ENCODE data around the gene RFNG. TPM values are rescaled to one million over a fixed set of nuclear protein-coding genes. Genes with fewer than 3 reads are reported as not detected.

RFNG gene
- total RNA-seq, 1 donor from 2014 or later: 30.8 TPM

- no peaks in the 10 kb centered on the region for H3K36me3 Mint-ChIP-seq (ENCODE audit: low read depth)
- H3K9me3 Mint-ChIP-seq: no peaks in the 10 kb centered on the region
- H3K27ac Mint-ChIP-seq: no peak overlapping the region
- intact Hi-C loops (cut with micrococcal nuclease): no loop called here
- no peaks in the 10 kb centered on the region for H3K4me1 Mint-ChIP-seq
- DNase-seq: no peak
- H3K4me3 Mint-ChIP-seq: no peak overlapping the region
- H3K27me3 Mint-ChIP-seq: no peaks in the 10 kb centered on the region
Measured at GRCh38 chr17:82005701-82006348, 45.8 kb downstream of the RFNG start.

GRCh38 chr17:82004517-82005455 lies 46.8 kb downstream of the RFNG start:
- no peaks in the 10 kb centered on the region for H3K4me1 Mint-ChIP-seq
- H3K36me3 Mint-ChIP-seq (ENCODE audit: low read depth): no peaks in the 10 kb centered on the region
- H3K27ac Mint-ChIP-seq: no peak overlapping the region
- no peak overlapping the region for H3K4me3 Mint-ChIP-seq
- intact Hi-C loops (cut with micrococcal nuclease): no loop called here
- no peak for DNase-seq
- H3K9me3 Mint-ChIP-seq: no peaks in the 10 kb centered on the region
- no peaks in the 10 kb centered on the region for H3K27me3 Mint-ChIP-seq

DNA sequence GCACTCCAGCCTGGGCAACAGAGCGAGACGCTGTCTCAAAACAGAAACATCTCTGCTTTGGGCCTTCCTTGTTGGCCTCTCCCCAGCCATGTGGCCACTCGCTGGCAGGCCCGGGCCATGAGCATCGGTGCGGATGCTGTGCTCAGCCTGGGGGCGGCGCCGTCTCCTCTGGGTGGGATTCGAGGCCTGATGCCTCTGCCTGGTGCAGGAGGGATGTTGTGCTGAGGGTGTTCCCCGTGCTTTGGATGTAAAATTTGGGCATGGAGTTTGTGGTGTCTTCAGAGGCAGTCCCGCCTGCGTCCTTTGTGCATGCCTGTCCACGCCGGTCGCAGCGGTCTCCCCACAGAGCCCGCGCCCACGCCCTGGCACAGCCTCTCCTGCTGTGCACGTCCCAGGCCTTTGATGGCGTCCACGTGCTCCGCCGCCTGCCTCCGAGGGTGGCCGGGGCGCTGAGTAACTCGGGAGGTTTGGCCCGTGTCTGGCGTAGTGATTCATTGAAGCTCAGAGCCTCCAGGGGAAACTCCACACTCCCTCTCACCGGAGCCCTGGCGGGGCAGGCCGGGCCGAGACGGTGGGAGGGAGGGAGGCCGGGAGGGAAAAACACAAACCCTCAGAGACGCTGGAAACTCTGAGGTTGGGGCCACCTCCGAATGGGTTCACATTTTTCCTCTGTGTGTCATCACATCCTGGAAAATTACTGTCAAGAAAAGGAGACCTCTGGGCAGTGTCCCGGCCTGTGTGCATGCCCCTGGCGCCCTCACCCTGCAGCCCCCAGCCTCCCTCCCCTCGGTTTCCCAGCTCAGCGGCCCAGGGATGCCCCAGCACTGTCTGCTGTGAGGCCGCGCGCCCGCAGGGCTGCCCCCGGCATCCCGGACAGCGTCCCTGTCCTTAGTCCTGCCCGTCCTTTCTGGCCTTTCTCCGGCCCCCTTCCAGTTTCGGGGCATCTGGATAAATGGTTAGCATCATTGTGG lies 47.9 kb downstream of the RFNG start:
- H3K27me3 Mint-ChIP-seq: no peaks in the 10 kb centered on the region
- intact Hi-C loops (cut with micrococcal nuclease): no loop called here
- no peak overlapping the region for H3K27ac Mint-ChIP-seq
- H3K4me1 Mint-ChIP-seq: no peaks in the 10 kb centered on the region
- no peak overlapping the region for H3K4me3 Mint-ChIP-seq
- H3K36me3 Mint-ChIP-seq (ENCODE audit: low read depth): no peaks in the 10 kb centered on the region
- no peak for DNase-seq
- no peaks in the 10 kb centered on the region for H3K9me3 Mint-ChIP-seq

GRCh38 chr17:82001571-82002056 lies 50.0 kb downstream of the RFNG start:
- intact Hi-C loops (cut with micrococcal nuclease): no loop called here
- Mint-ChIP-seq H3K4me3 (no peak overlapping the region), H3K27ac (no peak overlapping the region), H3K9me3 (no peaks in the 10 kb centered on the region), H3K36me3 (ENCODE audit: low read depth) (peaks cover 2% of the 10 kb centered on the region), H3K27me3 (no peaks in the 10 kb centered on the region), H3K4me1 (no peaks in the 10 kb centered on the region)
- no peak for DNase-seq

DNA sequence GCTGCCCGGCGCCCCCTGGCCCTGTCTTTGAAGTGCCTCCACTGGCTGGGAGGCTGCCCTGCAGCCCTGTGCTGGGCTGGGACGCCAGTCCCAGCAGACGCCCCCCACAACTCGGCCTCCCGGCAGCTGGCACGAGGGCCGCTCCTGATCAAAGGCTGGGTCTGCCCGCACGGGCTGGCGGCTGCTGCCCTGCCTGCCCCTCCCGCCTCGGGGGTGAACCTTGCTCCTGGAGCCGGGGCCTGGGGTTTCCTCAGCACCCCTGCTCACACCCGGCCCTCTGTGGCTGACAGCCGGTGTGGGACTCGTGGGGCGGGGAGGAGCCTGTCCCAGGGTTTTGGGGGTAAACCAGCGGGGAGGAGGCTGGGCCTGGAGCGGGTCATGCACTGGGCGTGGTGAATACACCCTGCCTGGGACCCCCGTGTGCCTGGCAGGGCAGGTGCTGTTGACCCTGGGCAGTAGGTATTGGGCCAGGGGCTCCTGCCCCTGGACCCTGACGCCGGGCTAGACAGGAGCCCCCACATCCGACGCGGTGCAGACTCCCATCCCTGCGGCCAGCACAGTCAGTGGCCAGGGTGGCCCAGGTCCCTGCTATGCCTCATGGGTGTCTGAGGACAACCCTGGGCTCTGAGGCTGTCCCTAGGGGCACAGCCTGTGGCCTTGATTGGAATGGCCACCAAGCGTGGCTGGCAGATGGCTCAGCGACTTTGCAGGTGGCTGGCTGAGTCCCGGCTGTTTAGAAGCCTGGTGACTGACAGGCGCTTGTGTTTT lies 50.6 kb downstream of the RFNG start:
- no peak overlapping the region for H3K4me3 Mint-ChIP-seq
- H3K36me3 Mint-ChIP-seq (ENCODE audit: low read depth): peaks cover 2% of the 10 kb centered on the region
- H3K27ac Mint-ChIP-seq: no peak overlapping the region
- no peaks in the 10 kb centered on the region for H3K4me1 Mint-ChIP-seq
- no peak for DNase-seq
- H3K27me3 Mint-ChIP-seq: no peaks in the 10 kb centered on the region
- H3K9me3 Mint-ChIP-seq: no peaks in the 10 kb centered on the region
- intact Hi-C loops (cut with micrococcal nuclease): no loop called here

DNA sequence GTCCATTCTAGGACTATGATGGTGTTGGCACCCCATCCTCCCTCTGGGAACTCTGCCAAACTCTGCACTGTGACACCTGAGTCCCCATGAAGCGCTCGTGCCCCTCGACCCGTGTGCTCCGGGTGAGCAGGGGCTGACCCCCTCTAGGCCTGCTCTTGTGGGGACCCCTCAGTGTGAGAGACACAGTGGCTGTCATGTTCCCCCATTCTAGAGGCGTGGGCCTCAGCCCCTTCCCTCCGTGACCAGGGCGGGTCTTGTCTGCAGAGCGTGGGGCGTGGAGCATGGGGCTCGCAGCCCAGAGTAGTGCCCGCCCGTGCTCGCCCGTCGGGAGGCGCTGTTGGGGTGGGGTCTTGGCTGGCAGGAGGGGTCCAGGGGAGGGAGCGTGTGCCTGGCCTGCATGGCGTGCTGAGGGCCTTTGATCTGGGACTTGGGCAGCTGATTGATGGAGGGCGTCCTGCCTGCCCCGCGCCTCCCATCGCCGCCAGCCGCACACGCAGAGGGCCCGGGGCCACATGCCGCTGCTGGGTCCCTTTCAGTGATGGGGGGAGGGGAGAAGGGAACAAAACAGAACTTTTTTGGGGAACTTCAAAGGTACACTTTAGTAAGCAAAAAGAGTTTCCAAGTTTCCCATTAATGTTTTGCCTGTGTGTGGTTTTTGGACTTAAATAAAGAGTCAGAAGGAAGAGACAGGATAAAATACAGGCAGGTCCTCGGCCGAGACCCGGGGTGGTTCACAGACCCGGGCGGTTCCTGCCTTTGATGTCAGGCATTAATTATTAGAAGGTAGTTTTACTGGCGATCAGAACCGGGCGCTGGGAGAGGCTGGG lies 51.4 kb downstream of the RFNG start:
- no peaks in the 10 kb centered on the region for H3K27me3 Mint-ChIP-seq
- no peaks in the 10 kb centered on the region for H3K9me3 Mint-ChIP-seq
- intact Hi-C loops (cut with micrococcal nuclease): no loop called here
- H3K4me3 Mint-ChIP-seq: no peak overlapping the region
- peaks cover 2% of the 10 kb centered on the region for H3K36me3 Mint-ChIP-seq (ENCODE audit: low read depth)
- H3K4me1 Mint-ChIP-seq: no peaks in the 10 kb centered on the region
- no peak overlapping the region for H3K27ac Mint-ChIP-seq
- no peak for DNase-seq

DNA sequence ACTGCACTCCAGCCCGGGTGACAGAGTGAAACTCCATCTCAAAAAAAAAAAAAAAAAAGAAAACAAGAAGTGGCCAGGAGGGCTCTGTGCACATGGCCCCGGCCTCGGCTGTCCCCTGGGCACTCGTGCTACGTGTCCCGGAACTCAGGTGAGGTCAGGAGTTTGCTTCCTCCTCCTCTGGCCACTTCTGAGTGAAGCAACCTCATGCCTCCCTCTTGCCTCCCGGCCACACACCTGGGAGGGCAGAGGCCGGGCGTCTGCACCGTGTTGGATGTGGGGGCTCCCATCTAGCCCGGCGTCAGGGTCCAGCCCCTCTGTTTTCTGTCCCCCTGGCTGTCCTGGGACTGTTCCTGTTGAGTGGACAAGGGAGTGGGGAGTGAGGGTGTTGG lies 52.0 kb downstream of the RFNG start:
- no peak for DNase-seq
- Mint-ChIP-seq H3K27me3 (no peaks in the 10 kb centered on the region), H3K36me3 (ENCODE audit: low read depth) (peaks cover 2% of the 10 kb centered on the region), H3K9me3 (no peaks in the 10 kb centered on the region), H3K27ac (no peak overlapping the region), H3K4me3 (no peak overlapping the region), H3K4me1 (no peaks in the 10 kb centered on the region)
- intact Hi-C loops (cut with micrococcal nuclease): no loop called here

GRCh38 chr17:81998691-81999438 lies 52.7 kb downstream of the RFNG start:
- Mint-ChIP-seq H3K36me3 (ENCODE audit: low read depth) (peaks cover 2% of the 10 kb centered on the region), H3K27ac (no peak overlapping the region), H3K9me3 (no peaks in the 10 kb centered on the region), H3K4me1 (no peaks in the 10 kb centered on the region), H3K4me3 (no peak overlapping the region), H3K27me3 (no peaks in the 10 kb centered on the region)
- DNase-seq: no peak
- intact Hi-C loops (cut with micrococcal nuclease): no loop called here

DNA sequence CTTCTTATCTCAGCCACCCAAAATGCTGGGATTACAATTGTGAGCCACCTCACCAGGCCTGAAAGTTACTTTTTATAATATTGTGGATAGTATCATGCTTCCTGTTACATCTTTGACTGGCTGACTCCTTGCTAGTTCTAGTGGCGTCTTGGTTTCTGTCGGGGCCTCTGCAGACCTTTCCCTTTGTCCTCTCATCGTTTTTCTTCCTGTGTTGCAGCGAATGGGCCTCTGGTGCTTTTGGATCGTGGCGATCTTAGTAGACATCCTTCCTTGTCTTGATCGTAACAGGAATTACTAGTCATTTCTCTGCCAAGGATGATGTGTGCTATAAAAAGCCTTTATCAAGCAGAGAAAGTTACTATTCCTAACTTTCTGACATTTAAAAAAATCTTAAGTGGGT lies 53.4 kb downstream of the RFNG start:
- Mint-ChIP-seq H3K4me1 (no peaks in the 10 kb centered on the region), H3K9me3 (no peaks in the 10 kb centered on the region), H3K36me3 (ENCODE audit: low read depth) (peaks cover 2% of the 10 kb centered on the region), H3K27me3 (no peaks in the 10 kb centered on the region), H3K27ac (no peak overlapping the region), H3K4me3 (no peak overlapping the region)
- intact Hi-C loops (cut with micrococcal nuclease): no loop called here
- no peak for DNase-seq

All from activated CD4-positive, alpha-beta T cell treated with anti-CD3 and anti-CD28 coated beads, Interleukin-2, amount 10 ng/mL, durations not matched to agents 24 days and 14 days (primary cell).